ENCODE measurements around the gene AFDN. TPM values are rescaled to one million over a fixed set of nuclear protein-coding genes. Genes with fewer than 3 reads are reported as not detected.
A peak's percentile ranks its signal among the peaks of the same experiment; 100 is the strongest.

AFDN gene
- total RNA-seq, 1 experiment from 2014 or later, result 182 TPM

GRCh38 chr6:167963589-167964057 is 136.9 kb downstream of the AFDN start:
- Mint-ChIP-seq H3K27me3 (ENCODE audit: low read depth) (no peaks in the 10 kb centered on the region), H3K27ac (no peak overlapping the region), H3K36me3 (peaks cover 53% of the 10 kb centered on the region), H3K9me3 (no peaks in the 10 kb centered on the region), H3K4me1 (peaks cover 4% of the 10 kb centered on the region; the same call in 1 of the 2 replicates), H3K4me3 (no peak overlapping the region)
- TF ChIP-seq IRF2 (CRISPR knock-in tag; IDR thresholded peaks at IDR 0.05; ENCODE audit: borderline replicate concordance, low read depth) (no peak), GABPB1 (CRISPR knock-in tag; IDR thresholded peaks at IDR 0.05) (peak; percentile 65; the same call in 1 of the 2 replicates)
- DNase-seq (ENCODE audit: low spot score) (no peak), ATAC-seq (no peak)
- POLR2A ChIA-PET, result no interaction called here
- CTCF ChIA-PET, result no interaction called here

GRCh38 chr6:167965592-167966539 is 139.2 kb downstream of the AFDN start:
- no peak for TF ChIP-seq ZNF671 (CRISPR knock-in tag; IDR thresholded peaks at IDR 0.05)
- no peak for TF ChIP-seq CREM (CRISPR knock-in tag; IDR thresholded peaks at IDR 0.05)
- no peak for TF ChIP-seq JUN (CRISPR knock-in tag; IDR thresholded peaks at IDR 0.05)
- no peak for TF ChIP-seq MXD4 (CRISPR knock-in tag; IDR thresholded peaks at IDR 0.05; ENCODE audit: borderline replicate concordance)
- ATAC-seq (no peak), DNase-seq (ENCODE audit: low spot score) (no peak)
- Mint-ChIP-seq H3K4me1 (peaks cover 4% of the 10 kb centered on the region; the same call in 1 of the 2 replicates), H3K27ac (no peak overlapping the region), H3K36me3 (peaks cover 70% of the 10 kb centered on the region), H3K27me3 (ENCODE audit: low read depth) (no peaks in the 10 kb centered on the region), H3K4me3 (no peak overlapping the region), H3K9me3 (no peaks in the 10 kb centered on the region)
- ChIA-PET POLR2A (no interaction called here), CTCF (no interaction called here)

GRCh38 chr6:167966540-167966905 is 139.8 kb downstream of the AFDN start:
- ATAC-seq, result no peak
- no peak overlapping the region for H3K27ac Mint-ChIP-seq
- no peak overlapping the region for H3K4me3 Mint-ChIP-seq
- H3K9me3 Mint-ChIP-seq, result no peaks in the 10 kb centered on the region
- H3K36me3 Mint-ChIP-seq, result peaks cover 68% of the 10 kb centered on the region
- CTCF ChIA-PET, result no interaction called here
- peaks cover 2% of the 10 kb centered on the region; the same call in 1 of the 2 replicates for H3K4me1 Mint-ChIP-seq
- POLR2A ChIA-PET, result no interaction called here
- DNase-seq (ENCODE audit: low spot score), result no peak
- TF ChIP-seq HMGXB4 (CRISPR knock-in tag; IDR thresholded peaks at IDR 0.05), result no peak
- TF ChIP-seq NR2C2 (CRISPR knock-in tag; IDR thresholded peaks at IDR 0.05), result no peak
- no peak for TF ChIP-seq FOXJ3 (CRISPR knock-in tag; IDR thresholded peaks at IDR 0.05; ENCODE audit: borderline replicate concordance)
- TF ChIP-seq ZNF281 (CRISPR knock-in tag; IDR thresholded peaks at IDR 0.05), result no peak
- TF ChIP-seq STAT6 (CRISPR knock-in tag; conservative IDR thresholded peaks at IDR 0.05; ENCODE audit: low read depth), result no peak
- TF ChIP-seq ATF2 (CRISPR knock-in tag; IDR thresholded peaks at IDR 0.05; ENCODE audit: borderline replicate concordance, low read depth), result no peak
- no peak for TF ChIP-seq SMAD4 (CRISPR knock-in tag; IDR thresholded peaks at IDR 0.05)
- no peaks in the 10 kb centered on the region for H3K27me3 Mint-ChIP-seq (ENCODE audit: low read depth)
